Activated CD4-positive, alpha-beta T cell treated with anti-CD3 and anti-CD28 coated beads, Interleukin-2, amount 10 ng/mL, durations not matched to agents 24 days and 14 days (primary cell): ENCODE measurements around the gene CCDC141. TPM values are rescaled to one million over a fixed set of nuclear protein-coding genes. Genes with fewer than 3 reads are reported as not detected.
"Not testable (repeated sequence)": the region's sequence is repeated elsewhere in the genome, so short reads cannot be mapped to it uniquely, and the experiment has no call there.

ENCODE experiments used
- DNase-seq: peaks from one replicate; pipeline ENCODE4 v3.0.0; 2022
- H3K27ac Mint-ChIP-seq: one replicate; pipeline ENCODE4 v1.8.0; 2022; ENCODE audit warnings: mild to moderate bottlenecking, mixed read lengths
- H3K27me3 Mint-ChIP-seq: one replicate; pipeline ENCODE4 v1.8.0; 2022; ENCODE audit warnings: mixed read lengths
- H3K36me3 Mint-ChIP-seq: one replicate; pipeline ENCODE4 v1.8.0; 2022; ENCODE audit warnings: low read depth, mild to moderate bottlenecking, mixed read lengths
- H3K4me1 Mint-ChIP-seq: one replicate; pipeline ENCODE4 v1.8.0; 2021; ENCODE audit warnings: mixed read lengths
- H3K4me3 Mint-ChIP-seq: one replicate; pipeline ENCODE4 v1.8.0; 2022; ENCODE audit warnings: mild to moderate bottlenecking, moderate library complexity, mixed read lengths
- H3K9me3 Mint-ChIP-seq: one replicate; pipeline ENCODE4 v1.8.0; 2021; ENCODE audit warnings: mixed read lengths
- intact Hi-C: fragments of 100-400 bp; cut with micrococcal nuclease; formaldehyde crosslinking; loops from one replicate; pipeline ENCODE4 v1.15.1; 2023
- total RNA-seq: library from RNA; stranded (reverse); gene quantifications from 2 replicates; pipeline ENCODE4 v1.2.3, GENCODE V29; 2022

CCDC141 gene
- total RNA-seq, 1 donor from 2014 or later = 2.5 TPM

GRCh38 chr2:178982652-178983051 lies 67.3 kb downstream of the CCDC141 start:
- H3K4me1 Mint-ChIP-seq, H3K9me3 Mint-ChIP-seq, DNase-seq, H3K36me3 Mint-ChIP-seq, H3K27me3 Mint-ChIP-seq, intact Hi-C loops, H3K4me3 Mint-ChIP-seq, H3K27ac Mint-ChIP-seq: not testable (repeated sequence)

GRCh38 chr2:178980815-178981214 lies 69.1 kb downstream of the CCDC141 start:
- H3K4me1 Mint-ChIP-seq = no peaks in the 10 kb centered on the region
- H3K27ac Mint-ChIP-seq = no peak overlapping the region
- no peaks in the 10 kb centered on the region for H3K27me3 Mint-ChIP-seq
- H3K36me3 Mint-ChIP-seq = no peaks in the 10 kb centered on the region
- DNase-seq = no peak
- intact Hi-C loops = no loop called here
- no peak overlapping the region for H3K4me3 Mint-ChIP-seq
- H3K9me3 Mint-ChIP-seq = no peaks in the 10 kb centered on the region

GRCh38 chr2:178978667-178979066 lies 71.3 kb downstream of the CCDC141 start:
- H3K36me3 Mint-ChIP-seq = no peaks in the 10 kb centered on the region
- intact Hi-C loops = no loop called here
- no peak overlapping the region for H3K27ac Mint-ChIP-seq
- H3K27me3 Mint-ChIP-seq = no peaks in the 10 kb centered on the region
- H3K4me1 Mint-ChIP-seq = no peaks in the 10 kb centered on the region
- DNase-seq = no peak
- H3K4me3 Mint-ChIP-seq = no peak overlapping the region
- H3K9me3 Mint-ChIP-seq = no peaks in the 10 kb centered on the region

- intact Hi-C loops = no loop called here
- DNase-seq = no peak
- H3K27ac Mint-ChIP-seq = no peak overlapping the region
- H3K4me3 Mint-ChIP-seq = no peak overlapping the region
- no peaks in the 10 kb centered on the region for H3K4me1 Mint-ChIP-seq
- H3K36me3 Mint-ChIP-seq = no peaks in the 10 kb centered on the region
- no peaks in the 10 kb centered on the region for H3K9me3 Mint-ChIP-seq
- no peaks in the 10 kb centered on the region for H3K27me3 Mint-ChIP-seq
These were observed 73.6 kb downstream of the CCDC141 start for GRCh38 chr2:178976351-178976750.

DNA sequence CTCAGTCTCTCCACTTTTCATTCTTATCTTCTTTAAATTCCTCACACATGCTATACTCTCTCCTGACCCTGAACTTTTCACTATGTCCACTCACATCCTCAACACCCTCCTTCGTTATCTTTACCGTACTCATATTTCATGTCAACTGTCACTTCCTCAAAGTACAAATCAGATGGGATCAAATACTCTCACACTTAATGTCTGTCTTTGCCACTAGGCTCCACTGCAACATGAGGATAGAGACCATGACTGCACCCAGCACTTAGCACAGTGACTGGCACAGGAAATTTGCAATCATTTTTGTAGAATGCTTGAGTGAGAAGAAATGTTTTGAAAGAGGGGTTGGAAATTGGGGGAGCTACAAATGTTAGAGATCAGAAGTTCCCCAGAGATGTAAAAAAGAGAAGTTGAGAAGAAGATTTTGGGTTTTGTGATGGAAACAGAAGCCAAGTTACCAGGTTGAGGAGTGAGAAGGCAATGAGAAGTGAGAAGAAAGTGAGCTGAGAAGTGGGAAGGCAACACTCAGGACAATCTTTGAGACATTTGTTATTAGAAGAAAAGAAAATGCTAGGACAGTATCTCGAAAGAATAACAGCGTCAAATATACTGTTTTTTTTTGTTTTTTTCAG lies 87.0 kb downstream of the CCDC141 start:
- Mint-ChIP-seq H3K9me3 (no peaks in the 10 kb centered on the region), H3K27me3 (no peaks in the 10 kb centered on the region), H3K4me1 (no peaks in the 10 kb centered on the region), H3K4me3 (no peak overlapping the region), H3K27ac (no peak overlapping the region), H3K36me3 (no peaks in the 10 kb centered on the region)
- DNase-seq = no peak
- intact Hi-C loops = no loop called here

DNA sequence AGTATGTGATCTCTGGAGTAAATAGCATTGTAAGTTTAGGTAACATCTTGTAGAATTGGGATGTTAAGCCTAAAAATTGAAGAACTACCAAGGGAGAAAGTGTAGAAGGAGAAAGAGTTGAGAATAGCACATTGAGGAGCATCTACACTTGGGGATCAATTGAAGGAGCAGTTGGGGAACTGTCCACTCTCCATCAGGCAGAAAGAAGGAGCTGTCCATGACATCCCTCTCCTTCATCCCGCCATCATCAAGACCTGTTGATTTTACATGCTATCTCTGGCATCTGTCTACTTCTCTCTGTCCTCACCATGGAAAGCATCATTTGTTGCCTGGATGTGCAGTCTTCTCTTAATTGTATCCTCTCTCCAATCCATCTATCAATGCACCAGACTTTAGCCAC lies 87.8 kb downstream of the CCDC141 start:
- H3K9me3 Mint-ChIP-seq = no peaks in the 10 kb centered on the region
- no peaks in the 10 kb centered on the region for H3K36me3 Mint-ChIP-seq
- intact Hi-C loops = no loop called here

DNA sequence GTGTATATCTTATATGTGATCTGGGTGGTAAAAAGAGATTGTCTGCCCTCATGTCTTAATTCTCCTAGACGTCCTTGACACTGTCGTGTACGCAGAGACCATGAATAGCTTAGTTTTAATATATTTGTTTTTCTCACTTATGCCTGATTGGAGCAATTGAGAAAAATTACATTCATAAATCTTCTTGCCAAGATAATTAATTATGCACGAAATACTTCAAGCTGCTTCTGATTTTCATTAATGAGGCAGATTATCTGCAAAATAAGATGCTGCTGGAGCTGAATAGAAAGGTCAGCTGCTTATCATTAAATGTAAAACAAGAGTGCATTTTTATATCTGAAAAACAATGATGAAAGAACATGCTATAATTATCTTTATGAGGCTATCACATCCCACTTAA lies 95.9 kb downstream of the CCDC141 start:
- Mint-ChIP-seq H3K36me3 (no peaks in the 10 kb centered on the region), H3K9me3 (no peaks in the 10 kb centered on the region), H3K27ac (no peak overlapping the region), H3K27me3 (no peaks in the 10 kb centered on the region), H3K4me1 (no peaks in the 10 kb centered on the region), H3K4me3 (no peak overlapping the region)
- intact Hi-C loops = no loop called here
- no peak for DNase-seq

More for the DNA sequence above, 87.8 kb downstream of the CCDC141 start:
- Mint-ChIP-seq H3K27me3 (no peaks in the 10 kb centered on the region), H3K4me1 (no peaks in the 10 kb centered on the region), H3K27ac (no peak overlapping the region), H3K4me3 (no peak overlapping the region)
- no peak for DNase-seq

DNA sequence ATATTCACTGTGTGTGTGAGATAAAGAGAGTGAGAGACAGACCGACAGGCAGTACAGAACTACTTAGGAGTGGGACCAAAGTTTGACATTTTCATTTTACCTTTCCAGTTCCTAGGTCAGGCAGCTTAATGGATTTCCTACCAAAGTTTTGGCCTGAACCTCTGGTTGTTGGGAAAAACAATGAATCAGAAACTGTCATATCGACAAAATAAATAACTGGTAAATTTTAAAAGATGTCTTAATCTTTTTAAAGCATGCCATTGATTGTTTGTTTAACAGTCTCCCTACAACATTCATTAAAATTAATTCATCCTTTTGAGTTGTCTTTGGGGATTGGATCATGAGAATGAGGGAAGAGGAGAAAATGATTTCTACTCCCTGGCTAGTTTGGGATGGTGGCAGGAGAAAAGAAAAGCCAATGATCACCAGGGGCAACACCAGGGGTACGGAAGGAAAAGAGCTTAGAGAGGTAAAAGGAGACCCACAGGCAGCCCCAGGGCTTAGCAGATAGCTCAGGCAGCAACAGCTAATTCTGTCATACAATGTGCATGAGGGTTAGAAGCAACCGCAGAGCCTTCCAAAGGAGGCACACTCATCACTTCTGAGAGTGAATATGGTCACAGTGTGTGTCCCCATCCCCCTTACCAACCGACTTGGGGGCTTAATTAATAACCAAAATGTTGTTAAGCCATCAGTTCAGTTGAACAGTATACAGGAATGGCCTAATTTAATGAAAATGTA lies 98.5 kb downstream of the CCDC141 start:
- no peaks in the 10 kb centered on the region for H3K4me1 Mint-ChIP-seq
- intact Hi-C loops = no loop called here
- no peak for DNase-seq
- H3K27ac Mint-ChIP-seq = no peak overlapping the region
- H3K36me3 Mint-ChIP-seq = no peaks in the 10 kb centered on the region
- no peak overlapping the region for H3K4me3 Mint-ChIP-seq
- no peaks in the 10 kb centered on the region for H3K9me3 Mint-ChIP-seq
- no peaks in the 10 kb centered on the region for H3K27me3 Mint-ChIP-seq

DNA sequence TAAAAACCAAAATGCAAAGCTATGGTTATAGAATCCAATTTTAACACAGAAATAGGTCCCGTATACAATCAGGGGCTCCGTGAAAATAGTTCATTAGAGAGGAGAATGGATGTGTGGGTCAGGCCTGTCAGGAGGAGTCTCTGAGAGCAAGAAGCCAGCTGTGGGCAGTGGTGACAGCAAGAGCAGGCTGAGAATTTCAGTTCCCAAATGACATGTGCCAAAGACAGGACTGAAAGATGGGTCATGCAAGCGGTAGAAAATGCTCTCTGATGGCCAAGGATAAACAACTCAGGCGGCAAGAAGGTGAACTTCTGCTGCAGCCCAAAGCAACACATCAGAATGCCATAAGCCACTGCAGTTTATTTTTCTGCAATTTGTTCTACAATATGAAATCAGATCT lies 100.4 kb downstream of the CCDC141 start:
- H3K36me3 Mint-ChIP-seq = no peaks in the 10 kb centered on the region
- no peaks in the 10 kb centered on the region for H3K9me3 Mint-ChIP-seq
- H3K27ac Mint-ChIP-seq = no peak overlapping the region
- no peaks in the 10 kb centered on the region for H3K27me3 Mint-ChIP-seq
- no peak for DNase-seq
- intact Hi-C loops = no loop called here
- no peaks in the 10 kb centered on the region for H3K4me1 Mint-ChIP-seq
- H3K4me3 Mint-ChIP-seq = no peak overlapping the region

GRCh38 chr2:178949151-178949550 lies 100.8 kb downstream of the CCDC141 start:
- H3K27me3 Mint-ChIP-seq = no peaks in the 10 kb centered on the region
- no peaks in the 10 kb centered on the region for H3K36me3 Mint-ChIP-seq
- H3K9me3 Mint-ChIP-seq = no peaks in the 10 kb centered on the region
- H3K4me1 Mint-ChIP-seq = no peaks in the 10 kb centered on the region
- intact Hi-C loops = no loop called here
- no peak overlapping the region for H3K4me3 Mint-ChIP-seq
- no peak overlapping the region for H3K27ac Mint-ChIP-seq
- DNase-seq = no peak

DNA sequence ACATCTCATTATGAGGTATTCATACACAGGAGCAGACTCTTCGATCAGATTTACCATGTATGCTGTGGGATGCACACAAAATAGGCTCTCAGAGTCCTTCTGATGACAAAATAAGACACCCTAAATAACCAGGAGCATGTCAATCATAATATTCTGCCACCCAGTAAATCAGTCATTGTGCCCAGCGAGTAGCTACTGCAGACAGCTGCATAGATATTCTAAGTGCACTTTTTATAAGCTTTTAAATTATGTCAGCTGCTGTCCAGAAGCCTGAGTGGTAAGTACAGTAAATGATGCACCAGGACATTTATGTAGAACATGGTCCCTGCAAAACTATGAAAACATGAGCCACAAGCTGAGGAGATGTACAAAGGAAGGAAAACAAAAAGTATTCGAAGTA lies 102.9 kb downstream of the CCDC141 start:
- H3K27ac Mint-ChIP-seq = no peak overlapping the region
- no peaks in the 10 kb centered on the region for H3K4me1 Mint-ChIP-seq
- intact Hi-C loops = no loop called here
- H3K27me3 Mint-ChIP-seq = no peaks in the 10 kb centered on the region
- no peaks in the 10 kb centered on the region for H3K9me3 Mint-ChIP-seq
- H3K36me3 Mint-ChIP-seq = no peaks in the 10 kb centered on the region
- no peak for DNase-seq
- H3K4me3 Mint-ChIP-seq = no peak overlapping the region

DNA sequence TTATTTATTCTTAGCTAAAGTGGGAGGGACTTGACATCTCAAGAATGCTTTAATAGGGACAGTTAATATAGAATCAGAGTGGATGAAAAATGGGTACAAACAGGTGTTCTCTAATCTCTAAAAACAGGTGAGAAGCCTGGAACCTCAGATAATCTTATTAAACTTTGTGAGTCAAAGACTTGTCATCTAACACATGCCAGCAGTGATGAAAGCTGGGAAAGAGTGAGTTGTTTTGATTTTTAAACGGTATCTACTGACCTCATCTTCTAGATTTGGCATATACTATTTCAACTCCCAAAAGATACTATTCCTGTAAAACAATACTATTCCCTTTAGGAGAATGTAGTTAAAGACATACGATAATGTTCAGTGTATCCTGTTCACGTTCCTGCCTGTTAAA lies 103.4 kb downstream of the CCDC141 start:
- no peak overlapping the region for H3K27ac Mint-ChIP-seq
- intact Hi-C loops = no loop called here
- H3K4me3 Mint-ChIP-seq = no peak overlapping the region
- no peaks in the 10 kb centered on the region for H3K4me1 Mint-ChIP-seq
- H3K36me3 Mint-ChIP-seq = no peaks in the 10 kb centered on the region
- H3K27me3 Mint-ChIP-seq = no peaks in the 10 kb centered on the region
- DNase-seq = no peak
- no peaks in the 10 kb centered on the region for H3K9me3 Mint-ChIP-seq

GRCh38 chr2:178943745-178944144 lies 106.2 kb downstream of the CCDC141 start:
- H3K27ac Mint-ChIP-seq = no peak overlapping the region
- intact Hi-C loops = no loop called here
- H3K4me3 Mint-ChIP-seq = no peak overlapping the region
- H3K9me3 Mint-ChIP-seq = no peaks in the 10 kb centered on the region
- no peaks in the 10 kb centered on the region for H3K36me3 Mint-ChIP-seq
- H3K27me3 Mint-ChIP-seq = no peaks in the 10 kb centered on the region
- H3K4me1 Mint-ChIP-seq = no peaks in the 10 kb centered on the region
- no peak for DNase-seq

DNA sequence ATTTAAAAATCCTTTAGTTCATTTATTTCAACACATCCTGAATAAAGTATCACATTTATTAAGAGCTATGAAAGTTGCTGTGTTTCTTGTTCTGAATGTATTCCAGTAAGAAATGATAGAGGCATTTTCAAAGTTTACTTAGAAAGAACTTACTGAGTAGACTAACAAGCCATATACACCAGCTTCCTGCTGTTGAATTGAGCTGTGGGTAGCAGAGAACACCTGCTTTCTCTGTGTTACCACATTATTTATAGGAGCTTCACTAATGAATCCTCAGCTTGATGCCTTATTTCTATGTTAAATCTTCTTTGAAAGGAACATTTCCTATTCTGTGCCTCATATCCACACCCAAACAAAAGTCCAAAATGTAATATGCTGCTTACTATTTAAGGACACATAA lies 115.4 kb downstream of the CCDC141 start:
- no peak overlapping the region for H3K27ac Mint-ChIP-seq
- intact Hi-C loops = no loop called here

GRCh38 chr2:178933493-178933892 lies 116.4 kb downstream of the CCDC141 start:
- H3K36me3 Mint-ChIP-seq = no peaks in the 10 kb centered on the region
- peaks cover 20% of the 10 kb centered on the region for H3K9me3 Mint-ChIP-seq
- H3K4me1 Mint-ChIP-seq = no peaks in the 10 kb centered on the region
- H3K27ac Mint-ChIP-seq = no peak overlapping the region
- DNase-seq = no peak
- no peak overlapping the region for H3K4me3 Mint-ChIP-seq
- no peaks in the 10 kb centered on the region for H3K27me3 Mint-ChIP-seq
- intact Hi-C loops = no loop called here

More for the DNA sequence above, 115.4 kb downstream of the CCDC141 start:
- Mint-ChIP-seq H3K4me3 (no peak overlapping the region), H3K27me3 (no peaks in the 10 kb centered on the region), H3K36me3 (no peaks in the 10 kb centered on the region), H3K4me1 (no peaks in the 10 kb centered on the region), H3K9me3 (peaks cover 21% of the 10 kb centered on the region)
- no peak for DNase-seq
